HG03565 (cell line): Measurements from ENCODE around the gene NLK.
"Not testable (repeated sequence)": the region's sequence is repeated elsewhere in the genome, so short reads cannot be mapped to it uniquely, and the experiment has no call there.

Source experiments
- ATAC-seq: cut with Tn5 transposase; IDR thresholded peaks from one replicate; pipeline ENCODE4 v1.9.1; 2021; ENCODE audit warnings: mild to moderate bottlenecking, moderate library complexity; ENCODE audit not compliant: unreplicated experiment

The NLK gene

GRCh38 chr17:28187931-28188330 lies 145.5 kb downstream of the NLK start:
- no peak for ATAC-seq

- ATAC-seq = no peak
Measured at GRCh38 chr17:28188841-28189263, 146.4 kb downstream of the NLK start.

GRCh38 chr17:28189667-28190066 lies 147.2 kb downstream of the NLK start:
- ATAC-seq = no peak

GRCh38 chr17:28191018-28191417 lies 148.5 kb downstream of the NLK start:
- no peak for ATAC-seq

GRCh38 chr17:28193241-28193640 lies 150.8 kb downstream of the NLK start:
- no peak for ATAC-seq

- ATAC-seq = no peak
Measured at GRCh38 chr17:28194382-28194781, 151.9 kb downstream of the NLK start.

GRCh38 chr17:28196636-28197035 lies 154.2 kb downstream of the NLK start:
- no peak for ATAC-seq

- no peak for ATAC-seq
Measured at GRCh38 chr17:28199115-28199514, 156.6 kb downstream of the NLK start.

- ATAC-seq = no peak
Measured at GRCh38 chr17:28199728-28200127, 157.3 kb downstream of the NLK start.

GRCh38 chr17:28201315-28201714 lies 158.8 kb downstream of the NLK start:
- no peak for ATAC-seq

- no peak for ATAC-seq
Measured at GRCh38 chr17:28204244-28204643, 161.8 kb downstream of the NLK start.

- no peak for ATAC-seq
Measured at GRCh38 chr17:28204751-28205150, 162.3 kb downstream of the NLK start.

GRCh38 chr17:28206292-28206691 lies 163.8 kb downstream of the NLK start:
- ATAC-seq = no peak

- no peak for ATAC-seq
Measured at GRCh38 chr17:28211811-28212210, 169.3 kb downstream of the NLK start.

- ATAC-seq = not testable (repeated sequence)
Measured at GRCh38 chr17:28213578-28213977, 171.1 kb downstream of the NLK start.

GRCh38 chr17:28216052-28216451 lies 173.6 kb downstream of the NLK start:
- ATAC-seq = no peak

GRCh38 chr17:28216528-28216927 lies 174.1 kb downstream of the NLK start:
- ATAC-seq = no peak

- ATAC-seq = no peak
Measured at GRCh38 chr17:28219771-28220170, 177.3 kb downstream of the NLK start.

GRCh38 chr17:28221751-28222414 lies 179.4 kb downstream of the NLK start:
- no peak for ATAC-seq

- ATAC-seq = no peak
Measured at GRCh38 chr17:28225271-28225670, 182.8 kb downstream of the NLK start.

- no peak for ATAC-seq
Measured at GRCh38 chr17:28225867-28226266, 183.4 kb downstream of the NLK start.

GRCh38 chr17:28226563-28227315 lies 184.3 kb downstream of the NLK start:
- no peak for ATAC-seq
